Liver (tissue), 9 donors: ENCODE measurements around the gene TSN. TPM values are rescaled to one million over a fixed set of nuclear protein-coding genes. Genes with fewer than 3 reads are reported as not detected.
A peak's percentile ranks its signal among the peaks of the same experiment; 100 is the strongest.

Source experiments
- DNase-seq: peaks from one replicate; pipeline ENCODE4 v3.0.0-alpha.2; 2017; ENCODE audit warnings: low spot score
- H3K27ac ChIP-seq, 2 donors: one replicate each; pipeline ENCODE4 v1.7.0; 2013; ENCODE audit warnings: inconsistent platforms in 2 of 2, low read length in 2 of 2, control low read depth in 1 of 2, low read depth in 1 of 2, mild to moderate bottlenecking in 1 of 2
- H3K27me3 ChIP-seq, 4 donors: one replicate each; pipeline versions ENCODE4 v1.6.1 to v1.7.0; 2013; ENCODE audit warnings: low read length in 3 of 4, inconsistent platforms in 1 of 4, mild to moderate bottlenecking in 1 of 4, moderate library complexity in 1 of 4; ENCODE audit not compliant: control insufficient read depth in 4 of 4, insufficient read depth in 4 of 4
- H3K36me3 ChIP-seq, 4 donors: one replicate each; pipeline versions ENCODE4 v1.6.1 to v1.7.0; 2013; ENCODE audit warnings: low read length in 3 of 4, mild to moderate bottlenecking in 3 of 4, low read depth in 1 of 4, moderate library complexity in 1 of 4; ENCODE audit not compliant: control insufficient read depth in 4 of 4, insufficient read depth in 3 of 4
- H3K4me1 ChIP-seq, 4 donors: one replicate each; pipeline versions ENCODE4 v1.6.1 to v1.7.0; 2013; ENCODE audit warnings: low read length in 3 of 4, mild to moderate bottlenecking in 3 of 4, moderate library complexity in 1 of 4; ENCODE audit not compliant: control insufficient read depth in 4 of 4, insufficient read depth in 4 of 4
- H3K4me3 ChIP-seq, 3 donors: one replicate each; pipeline versions ENCODE4 v1.6.1 to v1.7.0; 2013; ENCODE audit warnings: low read length in 3 of 3, control low read depth in 1 of 3, low read depth in 1 of 3, mild to moderate bottlenecking in 1 of 3
- H3K9ac ChIP-seq, 2 donors: one replicate each; pipeline ENCODE4 v1.7.0; 2013; ENCODE audit warnings: low read length in 2 of 2, mild to moderate bottlenecking in 2 of 2, moderate library complexity in 2 of 2, control low read depth in 1 of 2, low read depth in 1 of 2
- H3K9me3 ChIP-seq, 4 donors: one replicate each; pipeline versions ENCODE4 v1.6.1 to v1.7.0; 2013; ENCODE audit warnings: low read length in 3 of 4; ENCODE audit not compliant: control insufficient read depth in 4 of 4
- EGR1 ChIP-seq, 2 donors: IDR thresholded peaks; 2 replicates each; pipeline ENCODE4 v1.6.1; 2016 to 2018; ENCODE audit warnings: antibody characterized with exemption in 2 of 2, low read depth in 2 of 2
- HNF4G ChIP-seq: IDR thresholded peaks from 2 replicates; pipeline ENCODE4 v1.6.1; 2016; ENCODE audit warnings: antibody characterized with exemption
- JUND ChIP-seq, 2 donors: IDR thresholded peaks; 2 replicates each; pipeline ENCODE4 v1.6.1; 2016; ENCODE audit warnings: antibody characterized with exemption in 2 of 2
- NR2F2 ChIP-seq: IDR thresholded peaks from 2 replicates; pipeline ENCODE4 v1.6.1; 2016; ENCODE audit warnings: antibody characterized with exemption
- RXRA ChIP-seq, 2 donors: IDR thresholded peaks; 2 replicates each; pipeline ENCODE4 v1.6.1; 2017 to 2018; ENCODE audit warnings: antibody characterized with exemption in 2 of 2, mild to moderate bottlenecking in 1 of 2
- SP1 ChIP-seq: IDR thresholded peaks from 2 replicates; pipeline ENCODE4 v1.6.1; 2018; ENCODE audit warnings: antibody characterized with exemption, mild to moderate bottlenecking
- TAF1 ChIP-seq: conservative IDR thresholded peaks from 2 replicates; pipeline ENCODE4 v1.6.1; 2016; ENCODE audit warnings: antibody characterized with exemption, mild to moderate bottlenecking
- YY1 ChIP-seq: IDR thresholded peaks from 2 replicates; pipeline ENCODE4 v1.6.1; 2016; ENCODE audit warnings: antibody characterized with exemption, mild to moderate bottlenecking
- WGBS: extraction: QIAGEN DNeasy Blood & Tissue Kit; methylation state at CpG from one replicate; pipeline ENCODE4 v1.1.7; 2013; 5-methylcytosine and 5-hydroxymethylcytosine counted together
- polyA plus RNA-seq, 2 donors: library from polyadenylated mRNA; stranded (reverse) in 1 of 2; unstranded in 1 of 2; fragments of 200-250 nt in 1 of 2; fragments of >200 nt in 1 of 2; fragmentation: Nextera tagmentation in 1 of 2; extraction: Ambion mirVana in 1 of 2; gene quantifications; one replicate each; pipeline versions ENCODE4 v1.2.1 to v1.2.3, GENCODE V29; 2013 to 2015
- total RNA-seq, 2 donors: library from RNA; depleted of rRNA; stranded (reverse); fragments of >200 nt; gene quantifications; one replicate each; pipeline ENCODE4 v1.2.3, GENCODE V29; 2014
- TF ChIP-seq, protein P1 (sequence below): IDR thresholded peaks from 2 replicates; pipeline ENCODE4 v1.6.1; 2016; ENCODE audit warnings: antibody characterized with exemption
- TF ChIP-seq, protein P2 (sequence below): IDR thresholded peaks from 2 replicates; pipeline ENCODE4 v1.6.1; 2016; ENCODE audit warnings: antibody characterized with exemption, mild to moderate bottlenecking
- TF ChIP-seq, protein P3 (sequence below): IDR thresholded peaks from 2 replicates; pipeline ENCODE4 v1.6.1; 2016; ENCODE audit warnings: antibody characterized with exemption
- TF ChIP-seq, protein P4 (sequence below): fragments of 150-350 bp; IDR thresholded peaks from 2 replicates; pipeline ENCODE4 v1.5.1; 2017; ENCODE audit warnings: improper control_type of control experiment, low read depth, low read length; ENCODE audit not compliant: missing input control
- TF ChIP-seq, protein P5 (sequence below): IDR thresholded peaks from 2 replicates; pipeline ENCODE4 v1.6.1; 2016; ENCODE audit warnings: antibody characterized with exemption
- donor health status: healthy.
- donor health status: healthy.
- donor health status: healthy.
- donor health status: healthy.
- donor health status: healthy.

TSN gene
- total and polyA plus RNA-seq, 4 donors = 17.0 to 30.6 (median 17.7) TPM

DNA sequence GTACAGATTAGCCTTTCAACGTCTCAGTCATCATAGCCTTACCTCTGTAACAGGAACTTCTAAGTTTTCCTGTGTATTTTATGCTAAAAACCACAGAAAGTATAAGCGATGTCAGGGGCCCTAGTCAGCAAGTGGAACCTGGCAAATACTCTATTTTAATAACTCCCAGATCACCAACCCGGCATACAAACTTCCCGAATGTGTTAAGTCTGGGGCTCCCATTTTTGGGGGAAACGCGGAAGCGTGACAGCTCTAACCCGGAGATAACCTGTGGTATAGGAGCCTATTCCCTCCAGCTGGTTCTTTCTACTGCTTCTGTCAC lies 19.4 kb upstream of the TSN start:
- Histone ChIP-seq H3K36me3 (peaks cover 5 to 17% (median 12%) of the 10 kb centered on the region in 4 donors), H3K9me3 (no peaks in the 10 kb centered on the region), H3K27me3 (no peaks in the 10 kb centered on the region), H3K4me1 (peaks cover 1 to 12% (median 7%) of the 10 kb centered on the region in 4 donors), H3K4me3 (peak overlapping the region; percentile 87 to 100 (median 97)), H3K27ac (peak overlapping the region; percentile 57 to 86), H3K9ac (peak overlapping the region; percentile 66 to 98)
- no peak for DNase-seq
- TF ChIP-seq SP1 = no peak
- no peak for TF ChIP-seq JUND (IDR thresholded peaks at IDR 0.05)
- TF ChIP-seq, protein P1, sequence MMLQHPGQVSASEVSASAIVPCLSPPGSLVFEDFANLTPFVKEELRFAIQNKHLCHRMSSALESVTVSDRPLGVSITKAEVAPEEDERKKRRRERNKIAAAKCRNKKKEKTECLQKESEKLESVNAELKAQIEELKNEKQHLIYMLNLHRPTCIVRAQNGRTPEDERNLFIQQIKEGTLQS = no peak
- TF ChIP-seq YY1 = no peak
- TF ChIP-seq TAF1 = no peak
- TF ChIP-seq EGR1 (IDR thresholded peaks at IDR 0.05; ENCODE audit: low read depth in 2 of 2) = no peak
- no peak for TF ChIP-seq HNF4G
- TF ChIP-seq, protein P2, sequence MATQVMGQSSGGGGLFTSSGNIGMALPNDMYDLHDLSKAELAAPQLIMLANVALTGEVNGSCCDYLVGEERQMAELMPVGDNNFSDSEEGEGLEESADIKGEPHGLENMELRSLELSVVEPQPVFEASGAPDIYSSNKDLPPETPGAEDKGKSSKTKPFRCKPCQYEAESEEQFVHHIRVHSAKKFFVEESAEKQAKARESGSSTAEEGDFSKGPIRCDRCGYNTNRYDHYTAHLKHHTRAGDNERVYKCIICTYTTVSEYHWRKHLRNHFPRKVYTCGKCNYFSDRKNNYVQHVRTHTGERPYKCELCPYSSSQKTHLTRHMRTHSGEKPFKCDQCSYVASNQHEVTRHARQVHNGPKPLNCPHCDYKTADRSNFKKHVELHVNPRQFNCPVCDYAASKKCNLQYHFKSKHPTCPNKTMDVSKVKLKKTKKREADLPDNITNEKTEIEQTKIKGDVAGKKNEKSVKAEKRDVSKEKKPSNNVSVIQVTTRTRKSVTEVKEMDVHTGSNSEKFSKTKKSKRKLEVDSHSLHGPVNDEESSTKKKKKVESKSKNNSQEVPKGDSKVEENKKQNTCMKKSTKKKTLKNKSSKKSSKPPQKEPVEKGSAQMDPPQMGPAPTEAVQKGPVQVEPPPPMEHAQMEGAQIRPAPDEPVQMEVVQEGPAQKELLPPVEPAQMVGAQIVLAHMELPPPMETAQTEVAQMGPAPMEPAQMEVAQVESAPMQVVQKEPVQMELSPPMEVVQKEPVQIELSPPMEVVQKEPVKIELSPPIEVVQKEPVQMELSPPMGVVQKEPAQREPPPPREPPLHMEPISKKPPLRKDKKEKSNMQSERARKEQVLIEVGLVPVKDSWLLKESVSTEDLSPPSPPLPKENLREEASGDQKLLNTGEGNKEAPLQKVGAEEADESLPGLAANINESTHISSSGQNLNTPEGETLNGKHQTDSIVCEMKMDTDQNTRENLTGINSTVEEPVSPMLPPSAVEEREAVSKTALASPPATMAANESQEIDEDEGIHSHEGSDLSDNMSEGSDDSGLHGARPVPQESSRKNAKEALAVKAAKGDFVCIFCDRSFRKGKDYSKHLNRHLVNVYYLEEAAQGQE = no peak
- TF ChIP-seq RXRA (IDR thresholded peaks at IDR 0.05) = no peak
- TF ChIP-seq, protein P3, sequence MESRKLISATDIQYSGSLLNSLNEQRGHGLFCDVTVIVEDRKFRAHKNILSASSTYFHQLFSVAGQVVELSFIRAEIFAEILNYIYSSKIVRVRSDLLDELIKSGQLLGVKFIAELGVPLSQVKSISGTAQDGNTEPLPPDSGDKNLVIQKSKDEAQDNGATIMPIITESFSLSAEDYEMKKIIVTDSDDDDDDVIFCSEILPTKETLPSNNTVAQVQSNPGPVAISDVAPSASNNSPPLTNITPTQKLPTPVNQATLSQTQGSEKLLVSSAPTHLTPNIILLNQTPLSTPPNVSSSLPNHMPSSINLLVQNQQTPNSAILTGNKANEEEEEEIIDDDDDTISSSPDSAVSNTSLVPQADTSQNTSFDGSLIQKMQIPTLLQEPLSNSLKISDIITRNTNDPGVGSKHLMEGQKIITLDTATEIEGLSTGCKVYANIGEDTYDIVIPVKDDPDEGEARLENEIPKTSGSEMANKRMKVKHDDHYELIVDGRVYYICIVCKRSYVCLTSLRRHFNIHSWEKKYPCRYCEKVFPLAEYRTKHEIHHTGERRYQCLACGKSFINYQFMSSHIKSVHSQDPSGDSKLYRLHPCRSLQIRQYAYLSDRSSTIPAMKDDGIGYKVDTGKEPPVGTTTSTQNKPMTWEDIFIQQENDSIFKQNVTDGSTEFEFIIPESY = no peak
- TF ChIP-seq, protein P4, sequence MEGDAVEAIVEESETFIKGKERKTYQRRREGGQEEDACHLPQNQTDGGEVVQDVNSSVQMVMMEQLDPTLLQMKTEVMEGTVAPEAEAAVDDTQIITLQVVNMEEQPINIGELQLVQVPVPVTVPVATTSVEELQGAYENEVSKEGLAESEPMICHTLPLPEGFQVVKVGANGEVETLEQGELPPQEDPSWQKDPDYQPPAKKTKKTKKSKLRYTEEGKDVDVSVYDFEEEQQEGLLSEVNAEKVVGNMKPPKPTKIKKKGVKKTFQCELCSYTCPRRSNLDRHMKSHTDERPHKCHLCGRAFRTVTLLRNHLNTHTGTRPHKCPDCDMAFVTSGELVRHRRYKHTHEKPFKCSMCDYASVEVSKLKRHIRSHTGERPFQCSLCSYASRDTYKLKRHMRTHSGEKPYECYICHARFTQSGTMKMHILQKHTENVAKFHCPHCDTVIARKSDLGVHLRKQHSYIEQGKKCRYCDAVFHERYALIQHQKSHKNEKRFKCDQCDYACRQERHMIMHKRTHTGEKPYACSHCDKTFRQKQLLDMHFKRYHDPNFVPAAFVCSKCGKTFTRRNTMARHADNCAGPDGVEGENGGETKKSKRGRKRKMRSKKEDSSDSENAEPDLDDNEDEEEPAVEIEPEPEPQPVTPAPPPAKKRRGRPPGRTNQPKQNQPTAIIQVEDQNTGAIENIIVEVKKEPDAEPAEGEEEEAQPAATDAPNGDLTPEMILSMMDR = no peak
- WGBS = under 1% methylated on average over 8 of the region's 8 CpGs

DNA sequence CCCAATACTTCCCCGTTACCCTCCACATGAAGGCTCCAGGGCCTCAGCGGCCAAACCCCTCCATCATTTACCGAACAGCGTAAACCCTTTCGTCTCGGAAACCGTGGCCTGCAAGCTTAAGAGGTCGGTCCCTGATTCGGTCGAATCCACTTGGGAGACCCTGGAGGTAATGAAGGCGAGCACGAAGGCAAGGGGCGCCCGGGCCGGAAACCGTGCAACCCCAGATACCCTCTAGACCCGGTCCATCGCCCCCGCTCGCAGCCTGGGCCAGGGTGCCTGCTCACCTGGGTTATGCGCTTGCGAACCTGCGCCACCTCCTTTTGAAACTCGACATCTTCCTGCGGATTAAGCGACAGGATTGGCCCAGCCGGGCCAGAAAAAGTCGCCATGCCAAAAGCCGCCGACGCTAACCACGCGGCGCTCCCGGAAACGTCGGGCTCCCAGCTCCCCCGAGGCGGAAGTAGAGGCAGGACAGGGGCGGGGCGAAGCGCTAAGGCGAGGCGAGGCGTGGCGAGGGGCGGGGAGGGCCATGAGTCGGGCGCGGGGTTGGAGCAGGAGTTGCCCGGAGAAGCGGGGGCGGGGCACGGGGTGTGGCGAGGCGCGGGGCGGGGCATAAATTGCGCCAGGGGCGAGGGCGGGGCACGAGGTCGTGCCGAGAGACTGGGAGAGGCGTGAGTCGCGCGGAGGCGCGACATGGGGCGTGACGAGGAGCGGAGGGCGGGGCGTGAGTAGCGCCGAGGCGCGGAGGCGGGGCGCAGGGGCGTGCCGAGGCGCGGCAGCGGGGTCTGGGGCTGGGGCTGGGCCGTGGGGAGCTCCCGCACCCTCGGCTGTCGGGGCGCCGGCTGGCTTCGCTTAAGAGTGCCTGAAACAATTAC lies 18.8 kb upstream of the TSN start, which contains the start of gene NIFK:
Gene NIFK (minus strand): TSS at position 414 of the 875 bp plus-strand sequence. CDS start 25 bp downstream, at position 389.
- Histone ChIP-seq H3K9ac (peak within 1 kb of the TSS; percentile 66 to 98), H3K4me1 (peaks cover 1 to 12% (median 7%) of the 10 kb centered on the region in 4 donors), H3K27ac (peak within 1 kb of the TSS; percentile 57 to 86), H3K9me3 (no peaks in the 10 kb centered on the region), H3K36me3 (peaks cover 4 to 11% (median 6%) of the 10 kb centered on the region in 4 donors), H3K27me3 (no peaks in the 10 kb centered on the region), H3K4me3 (peak within 1 kb of the TSS; percentile 87 to 100 (median 97))
- WGBS = under 1% methylated on average over 93 of the region's 93 CpGs
- DNase-seq = peak; percentile 100
- peak; percentile 65 for TF ChIP-seq SP1
- peak; percentile 22 for TF ChIP-seq NR2F2
- TF ChIP-seq, protein P3 = no peak
- TF ChIP-seq, protein P5, sequence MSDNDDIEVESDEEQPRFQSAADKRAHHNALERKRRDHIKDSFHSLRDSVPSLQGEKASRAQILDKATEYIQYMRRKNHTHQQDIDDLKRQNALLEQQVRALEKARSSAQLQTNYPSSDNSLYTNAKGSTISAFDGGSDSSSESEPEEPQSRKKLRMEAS = peak; percentile 89
- TF ChIP-seq, protein P4 = no peak
- TF ChIP-seq, protein P2 = no peak
- peak; percentile 78 to 82 for TF ChIP-seq EGR1 (IDR thresholded peaks at IDR 0.05; ENCODE audit: low read depth in 2 of 2)
